GM12878 (cell line): ENCODE results near the gene SLC29A4. TPM values are rescaled to one million over a fixed set of nuclear protein-coding genes. Genes with fewer than 3 reads are reported as not detected.
"Not testable (repeated sequence)": the region's sequence is repeated elsewhere in the genome, so short reads cannot be mapped to it uniquely, and the experiment has no call there.

ENCODE experiments used
- ATAC-seq: fragments of 200-7000 bp; cut with Tn5 transposase; 3 replicates; pipeline ENCODE4 v1.9.1; 2020; ENCODE audit warnings: mild to moderate bottlenecking, moderate library complexity
- BruUV-seq: library from RNA; stranded (reverse); fragments of 400-500 nt; replicated peaks from 2 replicates; lab custom pipeline; 2021; lab: Mats Ljungman, UMichigan
- CTCF ChIA-PET: fragments of 300-600 bp; sonication (Branson Sonifier 250); formaldehyde crosslinking; extraction: SDS; loops from one replicate; lab custom pipeline; 2021; ENCODE audit warnings: inconsistent platforms; lab: Yijun Ruan, JAX
- POLR2A ChIA-PET: fragments of 350-600 bp; formaldehyde crosslinking; extraction: SDS; loops from one replicate; lab custom pipeline; 2021; ENCODE audit warnings: inconsistent platforms; lab: Charles Lee
- RAD21 ChIA-PET: fragments of 300-600 bp; sonication (Branson Sonifier 250); formaldehyde crosslinking; loops from one replicate; lab custom pipeline; 2023; ENCODE audit warnings: antibody characterized with exemption; ENCODE audit not compliant: unreplicated experiment; lab: Charles Lee
- SMC1A ChIA-PET: fragments of 300-600 bp; sonication (Branson Sonifier 250); formaldehyde crosslinking; loops from one replicate; lab custom pipeline; 2023; ENCODE audit not compliant: unreplicated experiment, uncharacterized antibody; lab: Charles Lee
- DNase-seq: peaks from one replicate; pipeline ENCODE4 v3.0.0-alpha.2; 2011; ENCODE audit warnings: low read depth, low spot score
- FAIRE-seq: peaks from 3 replicates; lab custom pipeline; 2011; peaks lifted over from hg19 to GRCh38; lab: Jason Lieb, UNC
- H2AFZ ChIP-seq: 2 replicates; pipeline ENCODE4 v1.6.0; 2011; ENCODE audit warnings: low read depth, low read length, control low read depth; ENCODE audit not compliant: control insufficient read depth
- H3K27ac ChIP-seq: 2 replicates; pipeline ENCODE4 v1.5.1; 2011; ENCODE audit warnings: control low read depth; ENCODE audit not compliant: control insufficient read depth, insufficient read depth
- H3K27me3 ChIP-seq, 2 experiments: replicated peaks in 1 of 2; 2 replicates each; pipeline versions ENCODE4 v1.6.0 to v1.6.1; 2011; ENCODE audit warnings: low read length in 1 of 2; ENCODE audit not compliant: control insufficient read depth in 2 of 2, insufficient read depth in 2 of 2
- H3K36me3 ChIP-seq, 2 experiments: 2 replicates each; pipeline ENCODE4 v1.5.1; 2011; ENCODE audit warnings: low read length in 1 of 2; ENCODE audit not compliant: control insufficient read depth in 2 of 2, insufficient read depth in 2 of 2
- H3K4me1 ChIP-seq: 2 replicates; pipeline ENCODE4 v1.6.1; 2011; ENCODE audit warnings: mild to moderate bottlenecking, low read length, moderate library complexity, mixed read lengths; ENCODE audit not compliant: control insufficient read depth, insufficient read depth
- H3K4me2 ChIP-seq: 2 replicates; pipeline ENCODE4 v1.6.0; 2011; ENCODE audit warnings: control low read depth; ENCODE audit not compliant: control insufficient read depth, insufficient read depth
- H3K4me3 ChIP-seq: fragments of 200-600 bp; sonication (generic); 2 replicates; pipeline ENCODE4 v1.5.1; 2016
- H3K79me2 ChIP-seq: 2 replicates; pipeline ENCODE4 v1.6.0; 2011; ENCODE audit warnings: low read length; ENCODE audit not compliant: control insufficient read depth, insufficient read depth
- H3K9ac ChIP-seq: 2 replicates; pipeline ENCODE4 v1.8.0; 2011; ENCODE audit warnings: low read length, control low read depth, mixed read lengths; ENCODE audit not compliant: control insufficient read depth, insufficient read depth
- H3K9me3 ChIP-seq: replicated peaks from 3 replicates; pipeline ENCODE4 v1.5.1; 2011; ENCODE audit warnings: mild to moderate bottlenecking, low read length; ENCODE audit not compliant: control insufficient read depth, insufficient read depth
- H4K20me1 ChIP-seq: 2 replicates; pipeline ENCODE4 v1.6.0; 2011; ENCODE audit not compliant: control insufficient read depth, insufficient read depth
- CHD2 ChIP-seq: IDR thresholded peaks from 2 replicates; pipeline ENCODE4 v1.6.1; 2011; ENCODE audit warnings: low read depth, low read length, improper control_type of control experiment, borderline replicate concordance
- ETV6 ChIP-seq, 2 experiments: fragments of 450-650 bp in 1 of 2; IDR thresholded peaks in 1 of 2; conservative IDR thresholded peaks in 1 of 2; 2 replicates each; pipeline ENCODE4 v1.6.1; 2014; ENCODE audit warnings: antibody characterized with exemption in 1 of 2, borderline replicate concordance in 1 of 2, low read depth in 1 of 2, mild to moderate bottlenecking in 1 of 2, moderate library complexity in 1 of 2
- HDAC6 ChIP-seq: fragments of 200-600 bp; sonication (generic); IDR thresholded peaks from one replicate; pipeline ENCODE4 v1.8.0; 2017; ENCODE audit warnings: antibody characterized with exemption; ENCODE audit not compliant: unreplicated experiment
- MAX ChIP-seq: IDR thresholded peaks from 2 replicates; pipeline ENCODE4 v1.6.1; 2012; ENCODE audit warnings: low read depth, low read length, improper control_type of control experiment
- MTA3 ChIP-seq: IDR thresholded peaks from 2 replicates; pipeline ENCODE4 v1.6.1; 2012; ENCODE audit warnings: low read length, inconsistent platforms, borderline replicate concordance
- PAX5 ChIP-seq: IDR thresholded peaks from 2 replicates; pipeline ENCODE4 v1.6.1; 2011; ENCODE audit warnings: low read depth, low read length, borderline replicate concordance
- TCF7 ChIP-seq: IDR thresholded peaks from 2 replicates; pipeline ENCODE4 v1.6.1; 2014; ENCODE audit warnings: antibody characterized with exemption, borderline replicate concordance
- ZBTB11 ChIP-seq: fragments of 450-650 bp; formaldehyde crosslinking; IDR thresholded peaks from 2 replicates; pipeline ENCODE4 v1.5.0; 2022; ENCODE audit warnings: mild to moderate bottlenecking, missing genetic modification characterization
- WGBS: methylation state at CpG from one replicate; pipeline ENCODE4 v1.1.6; 2016; ENCODE audit warnings: low lambda C conversion rate; ENCODE audit not compliant: insufficient replicate concordance, insufficient coverage; ENCODE audit errors: missing lambda C conversion rate; 5-methylcytosine and 5-hydroxymethylcytosine counted together
- in situ Hi-C: fragments of 300-500 bp; cut with MboI; formaldehyde crosslinking; loops from 9 replicates; pipeline ENCODE4 v1.14.3; 2018; ENCODE audit warnings: mixed read lengths
- intact Hi-C: fragments of 100-400 bp; cut with micrococcal nuclease; formaldehyde crosslinking; loops from one replicate; pipeline ENCODE4 v1.14.2; 2022; ENCODE audit not compliant: unreplicated experiment
- polyA plus RNA-seq, 11 experiments: library from polyadenylated mRNA; depleted of rRNA in 4 of 11; unstranded in 6 of 11; stranded (reverse) in 5 of 11; fragments of >200 nt; fragmentation: Nextera tagmentation in 4 of 11; fragmentation: Illumina TruSeq in 1 of 11; extraction: Ambion mirVana in 4 of 11; extraction: Trizol in 1 of 11; gene quantifications; 1 replicate in 1 of 11; 2 replicates in 10 of 11; pipeline versions ENCODE4 v1.2.1 to v1.2.3, GENCODE V29; 2011 to 2016; ENCODE audit warnings: inconsistent platforms in 2 of 11, missing spikeins in 2 of 11, low read depth in 1 of 11
- total RNA-seq, 4 experiments: library from RNA; depleted of rRNA in 3 of 4; stranded (reverse); fragments of >200 nt in 3 of 4; fragmentation: Illumina TruSeq in 1 of 4; extraction: Trizol in 1 of 4; gene quantifications; 2 replicates each; pipeline versions ENCODE4 v1.2.1 to v1.2.3, GENCODE V29; 2013 to 2021

SLC29A4 gene
- total and polyA plus RNA-seq, 10 of the 15 experiments (the other 5 are each of a cell fraction or from before 2014, with no cell fraction given) = 0.11 to 0.72 (median 0.23) TPM; not detected in 3

- TF ChIP-seq TCF7 = no peak
- TF ChIP-seq MAX = no peak
Observed at GRCh38 chr7:5291301-5291700, 8.6 kb downstream of the SLC29A4 start (continued).

GRCh38 chr7:5291711-5292335 lies 9.1 kb downstream of the SLC29A4 start:
- H4K20me1 ChIP-seq, in situ Hi-C loops, H3K9me3 ChIP-seq, ATAC-seq, DNase-seq, H3K27ac ChIP-seq, H2AFZ ChIP-seq, H3K4me3 ChIP-seq, SMC1A ChIA-PET, BruUV-seq, FAIRE-seq, H3K4me1 ChIP-seq, POLR2A ChIA-PET, H3K79me2 ChIP-seq, RAD21 ChIA-PET, H3K9ac ChIP-seq, H3K36me3 ChIP-seq, H3K27me3 ChIP-seq, intact Hi-C loops, H3K4me2 ChIP-seq: not testable (repeated sequence)
- CTCF ChIA-PET = interaction anchor here (0.6 kb wide), 1 partner anchor 34 kb away, joined by 3 read pairs; no protein-coding TSS in a partner anchor
- 69% methylated on average over 13 of the region's 15 CpGs for WGBS

DNA sequence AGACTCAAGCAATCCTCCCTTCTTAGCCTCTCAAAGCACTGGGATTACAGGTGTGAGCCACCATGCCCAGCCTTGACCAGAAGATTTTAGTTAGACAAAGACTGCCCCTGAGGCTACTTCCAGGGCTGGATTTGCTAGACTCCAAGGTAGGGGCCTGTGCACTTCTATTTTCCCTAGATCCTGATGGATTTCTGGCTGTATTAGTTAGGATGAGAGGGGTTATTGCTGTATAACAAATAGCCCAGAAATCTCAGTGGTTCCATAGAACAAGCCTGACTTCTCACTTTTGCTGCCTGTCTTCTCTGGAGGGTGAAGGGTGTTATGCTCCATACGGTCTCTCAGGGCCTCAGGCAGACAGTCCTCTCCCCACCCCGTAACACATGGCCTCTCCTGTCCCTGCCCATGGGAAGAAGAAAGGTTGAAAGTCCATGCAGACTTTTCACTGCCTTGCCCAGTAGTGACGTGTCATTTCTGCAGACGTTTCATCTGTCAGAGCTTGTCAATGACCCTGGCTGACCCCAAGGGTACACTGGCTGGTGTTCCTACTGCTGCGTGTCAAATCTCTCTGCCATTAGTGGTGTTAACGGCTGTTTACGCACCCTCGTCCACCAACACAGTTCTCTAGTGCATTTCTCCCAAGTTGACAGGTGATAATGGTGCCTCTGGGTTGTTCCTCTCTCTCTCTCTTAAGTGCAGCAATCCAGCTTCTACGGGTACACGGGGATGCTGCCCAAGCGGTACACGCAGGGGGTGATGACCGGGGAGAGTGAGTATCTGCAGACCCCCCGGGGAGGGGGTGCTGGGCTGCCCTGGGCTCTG lies 11.6 kb downstream of the SLC29A4 start:
- 62% methylated on average over 9 of the region's 14 CpGs for WGBS
- ATAC-seq (no peak), DNase-seq (no peak), FAIRE-seq (no peak)
- SMC1A ChIA-PET = no interaction called here
- H3K4me1 ChIP-seq = peaks cover 3% of the 10 kb centered on the region; the same call in 1 of the 2 replicates
- H3K36me3 ChIP-seq = no peaks in the 10 kb centered on the region
- no peak overlapping the region for H3K27ac ChIP-seq
- RAD21 ChIA-PET = no interaction called here
- CTCF ChIA-PET = no interaction called here
- no peaks in the 10 kb centered on the region for H3K79me2 ChIP-seq
- no peaks in the 10 kb centered on the region; the same call in 2 of the 3 replicates for H3K9me3 ChIP-seq
- intact Hi-C loops (no loop called here), in situ Hi-C loops (no loop called here)
- no peak overlapping the region for H3K4me2 ChIP-seq
- no peaks in the 10 kb centered on the region for H4K20me1 ChIP-seq
- H3K4me3 ChIP-seq = no peak overlapping the region
- no peaks in the 10 kb centered on the region for H3K27me3 ChIP-seq
- H2AFZ ChIP-seq = no peak overlapping the region
- no TSS peak for BruUV-seq
- H3K9ac ChIP-seq = no peak overlapping the region
- POLR2A ChIA-PET = no interaction called here
- TF ChIP-seq CHD2 (no peak), MTA3 (no peak), PAX5 (no peak), HDAC6 (no peak), ZBTB11 (CRISPR knock-in tag) (no peak), ETV6 (conservative IDR thresholded peaks at IDR 0.05 in 1 of 2, IDR thresholded peaks at IDR 0.05 in 1 of 2; ENCODE audit: borderline replicate concordance in 1 of 2, low read depth in 1 of 2) (no peak)
